ENCODE measurements around the gene IL2RG.

The IL2RG gene

DNA sequence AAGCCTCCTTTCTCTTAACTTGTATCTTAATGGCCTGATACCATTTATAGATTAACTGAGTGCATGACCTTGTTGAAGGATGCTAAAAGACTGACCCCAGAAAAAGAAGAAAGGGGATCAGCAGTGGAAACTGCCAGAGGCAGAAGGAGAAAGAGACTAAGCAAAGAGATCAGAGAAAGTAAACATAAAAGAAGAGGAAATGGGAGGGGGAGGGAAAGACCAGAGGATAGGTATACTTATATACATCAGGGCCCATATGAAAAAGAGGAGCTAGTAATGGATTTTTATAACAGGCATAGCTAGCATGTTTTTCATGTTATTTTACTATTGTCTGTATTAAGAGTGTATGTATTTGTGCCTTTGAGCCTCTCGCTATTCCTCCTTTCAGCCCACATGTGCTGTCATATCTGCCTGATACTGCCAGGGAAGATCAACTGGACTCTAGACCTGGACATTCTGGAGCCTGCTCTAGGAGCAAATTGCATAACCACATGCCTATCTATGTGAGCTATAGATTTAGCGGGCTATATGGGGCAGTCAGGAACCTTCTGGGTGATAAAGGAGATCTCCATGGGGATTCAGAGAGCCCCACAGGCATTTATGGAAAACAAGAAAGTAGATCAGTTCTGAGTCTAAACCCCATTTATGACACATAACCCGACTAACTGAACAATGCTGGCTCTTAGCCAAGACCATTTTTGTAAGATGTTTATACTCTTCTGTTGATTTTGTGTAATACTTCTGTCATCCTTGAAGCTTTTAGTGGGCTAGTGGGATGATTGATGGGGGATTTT is 29.9 kb downstream of the IL2RG start:
- FAIRE-seq (no peak), DNase-seq (ENCODE audit: low spot score) (no peak)

GRCh38 chrX:71070531-71070930 is 40.8 kb downstream of the IL2RG start:
- FAIRE-seq = no peak

DNA sequence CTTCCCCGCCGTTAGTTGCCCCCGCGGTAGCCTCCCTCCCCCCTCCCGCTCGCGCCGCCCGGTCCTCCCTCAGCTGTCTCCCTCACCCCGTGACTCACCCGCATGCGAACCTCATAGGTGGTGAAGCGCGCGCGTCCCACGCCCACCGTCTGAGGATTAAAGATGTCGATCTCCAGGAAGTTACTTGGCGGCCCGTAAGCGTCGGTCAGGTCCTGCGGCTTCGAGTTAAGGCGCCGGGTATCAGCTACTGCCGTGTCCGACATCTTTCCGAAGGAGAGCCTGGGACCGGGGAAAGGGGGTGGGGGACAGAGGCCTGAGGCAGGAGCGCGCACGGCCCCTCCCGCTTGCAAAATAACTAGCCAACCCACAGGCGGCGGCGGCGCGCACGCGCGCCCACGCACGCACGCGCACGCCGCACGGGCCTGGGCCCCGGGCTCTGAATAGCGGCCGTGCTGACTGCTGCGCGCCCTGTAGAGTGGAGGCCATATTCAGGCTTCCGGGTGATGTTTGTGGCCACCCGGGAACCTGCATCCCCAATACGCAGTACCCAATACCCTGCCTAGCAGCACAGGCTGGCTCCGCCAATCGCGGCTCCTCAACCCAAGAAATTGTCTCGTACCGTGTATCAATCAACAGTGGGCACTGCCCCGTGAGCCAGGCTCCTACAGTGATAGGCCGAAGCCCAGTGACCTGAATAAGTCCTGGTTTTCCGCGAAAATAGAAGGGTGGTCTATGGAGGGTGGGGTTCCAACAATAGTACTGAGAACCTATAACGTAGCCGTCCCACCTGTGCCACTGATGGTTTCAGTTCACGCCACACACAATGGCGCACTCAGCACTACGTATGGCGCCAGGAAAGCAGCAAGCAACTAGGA is 43.1 kb downstream of the IL2RG start, which contains the start of gene SNX12:
Gene SNX12, minus strand, starts transcription at position 291 of the 875 bp plus-strand sequence. Its CDS starts 28 bp downstream, at position 263.
- peak; percentile 81 for FAIRE-seq
- peak; percentile 84 for DNase-seq (ENCODE audit: low spot score)

More at GRCh38 chrX:71070531-71070930, 40.8 kb downstream of the IL2RG start:
- DNase-seq (ENCODE audit: low spot score) = no peak

GRCh38 chrX:71067712-71068043 is 43.7 kb downstream of the IL2RG start:
- no peak for FAIRE-seq
- peak; percentile 4 for DNase-seq (ENCODE audit: low spot score)

DNA sequence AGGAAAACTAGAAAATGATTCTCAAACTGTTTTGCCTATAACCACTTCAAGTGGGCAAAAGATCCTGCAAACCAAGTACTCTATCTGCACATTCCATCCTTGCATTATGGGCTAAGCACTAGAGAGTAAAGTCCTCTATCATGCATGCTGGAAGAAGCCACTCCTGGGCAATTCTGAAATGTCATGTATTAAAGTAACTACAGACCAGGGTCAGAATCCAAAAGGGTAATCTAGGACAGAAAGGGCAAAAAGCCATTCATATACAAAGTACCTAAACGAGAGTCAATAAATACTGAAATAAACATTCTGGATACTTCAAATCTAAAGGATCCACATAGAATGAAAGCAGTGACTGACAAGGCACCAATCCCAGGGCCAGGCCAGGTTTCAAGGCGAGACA is 44.3 kb downstream of the IL2RG start:
- no peak for FAIRE-seq
- no peak for DNase-seq (ENCODE audit: low spot score)

DNA sequence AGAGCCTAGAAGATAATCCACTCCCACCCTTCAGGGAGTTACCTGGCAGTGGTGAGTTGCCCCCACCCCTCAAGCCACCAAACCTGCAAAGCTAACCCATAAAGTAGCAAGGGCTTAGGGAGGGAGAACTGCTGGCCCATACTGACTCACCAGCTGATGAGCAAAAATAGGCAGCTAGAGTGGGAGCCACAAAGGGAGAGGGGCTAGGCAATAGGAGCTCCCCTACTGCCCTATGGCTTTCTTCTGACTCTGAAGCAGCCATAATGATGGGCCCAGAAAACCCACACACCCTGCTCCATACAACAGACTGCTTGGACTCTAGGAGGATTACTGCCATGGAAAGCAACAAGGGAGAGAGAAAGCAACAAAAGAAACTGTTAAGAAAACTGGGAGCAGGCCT is 51.2 kb downstream of the IL2RG start:
- DNase-seq (ENCODE audit: low spot score) = no peak
- no peak for FAIRE-seq

- no peak for DNase-seq (ENCODE audit: low spot score)
- FAIRE-seq = no peak
Measured at GRCh38 chrX:71057848-71058530, 53.4 kb downstream of the IL2RG start.
